ENCODE results near the gene CTSG.
"Not testable (repeated sequence)": the region's sequence is repeated elsewhere in the genome, so short reads cannot be mapped to it uniquely, and the experiment has no call there.

The CTSG gene

GRCh38 chr14:24576182-24576581 is at the start of gene CTSG:
Gene CTSG, minus strand, starts transcription at chr14:24576250. Its CDS starts 27 bp downstream, at chr14:24576223.
- no peak for DNase-seq

GRCh38 chr14:24613747-24614146 is 37.7 kb upstream of the CTSG start:
- DNase-seq, result no peak

GRCh38 chr14:24613241-24613640 is 37.2 kb upstream of the CTSG start:
- no peak for DNase-seq

- no peak for DNase-seq
Measured at GRCh38 chr14:24612196-24612595, 36.1 kb upstream of the CTSG start.

- DNase-seq, result no peak
Measured at GRCh38 chr14:24609655-24610344, 33.8 kb upstream of the CTSG start, which contains the start of gene GZMH. Gene GZMH, minus strand, starts transcription at chr14:24609685. Its CDS starts 72 bp downstream, at chr14:24609613.

- DNase-seq, result no peak
Measured at GRCh38 chr14:24607635-24608514, 31.8 kb upstream of the CTSG start.

- no peak for DNase-seq
Measured at GRCh38 chr14:24607081-24607480, 31.0 kb upstream of the CTSG start.

GRCh38 chr14:24606297-24606696 is 30.2 kb upstream of the CTSG start:
- DNase-seq, result no peak

- DNase-seq, result peak; percentile 52
Measured at GRCh38 chr14:24605435-24606190, 29.6 kb upstream of the CTSG start.

- no peak for DNase-seq
Measured at GRCh38 chr14:24597403-24597802, 21.4 kb upstream of the CTSG start.

GRCh38 chr14:24595073-24595808 is 19.2 kb upstream of the CTSG start:
- no peak for DNase-seq

- DNase-seq, result not testable (repeated sequence)
Measured at GRCh38 chr14:24591004-24591403, 15.0 kb upstream of the CTSG start.

- DNase-seq, result not testable (repeated sequence)
Measured at GRCh38 chr14:24584402-24584801, 8.4 kb upstream of the CTSG start.

- DNase-seq, result no peak
Measured at GRCh38 chr14:24578558-24578957, 2.5 kb upstream of the CTSG start.

GRCh38 chr14:24576771-24577170 is 721 bp upstream of the CTSG start:
- no peak for DNase-seq

GRCh38 chr14:24574206-24574774 is 1.8 kb downstream of the CTSG start:
- no peak for DNase-seq

- no peak for DNase-seq
Measured at GRCh38 chr14:24566318-24566717, 9.7 kb downstream of the CTSG start.

- DNase-seq, result no peak
Measured at GRCh38 chr14:24565766-24566165, 10.3 kb downstream of the CTSG start.

- no peak for DNase-seq
Measured at GRCh38 chr14:24563505-24563904, 12.5 kb downstream of the CTSG start.

GRCh38 chr14:24556756-24557155 is 19.3 kb downstream of the CTSG start:
- no peak for DNase-seq

GRCh38 chr14:24549064-24549463 is 27.0 kb downstream of the CTSG start:
- not testable (repeated sequence) for DNase-seq

- DNase-seq, result no peak
Measured at GRCh38 chr14:24542346-24542936, 33.6 kb downstream of the CTSG start.
